ENCODE results near the gene HSBP1L1. TPM values are rescaled to one million over a fixed set of nuclear protein-coding genes. Genes with fewer than 3 reads are reported as not detected.

The HSBP1L1 gene
- total RNA-seq, 1 donor from 2014 or later: 48.7 TPM

- Histone ChIP-seq H3K36me3 (peaks cover 61% of the 10 kb centered on the region), H3K4me1 (no peaks in the 10 kb centered on the region), H3K27me3 (no peaks in the 10 kb centered on the region), H3K9me3 (no peaks in the 10 kb centered on the region), H3K4me3 (no peak overlapping the region), H3K27ac (no peak overlapping the region)
- no peak for ATAC-seq
- intact Hi-C loops (cut with DNase I): no loop called here
- TF ChIP-seq CTCF (IDR thresholded peaks at IDR 0.05): no peak
- DNase-seq: no peak
These were observed 10.6 kb downstream of the HSBP1L1 start for GRCh38 chr18:79975043-79975442.

DNA sequence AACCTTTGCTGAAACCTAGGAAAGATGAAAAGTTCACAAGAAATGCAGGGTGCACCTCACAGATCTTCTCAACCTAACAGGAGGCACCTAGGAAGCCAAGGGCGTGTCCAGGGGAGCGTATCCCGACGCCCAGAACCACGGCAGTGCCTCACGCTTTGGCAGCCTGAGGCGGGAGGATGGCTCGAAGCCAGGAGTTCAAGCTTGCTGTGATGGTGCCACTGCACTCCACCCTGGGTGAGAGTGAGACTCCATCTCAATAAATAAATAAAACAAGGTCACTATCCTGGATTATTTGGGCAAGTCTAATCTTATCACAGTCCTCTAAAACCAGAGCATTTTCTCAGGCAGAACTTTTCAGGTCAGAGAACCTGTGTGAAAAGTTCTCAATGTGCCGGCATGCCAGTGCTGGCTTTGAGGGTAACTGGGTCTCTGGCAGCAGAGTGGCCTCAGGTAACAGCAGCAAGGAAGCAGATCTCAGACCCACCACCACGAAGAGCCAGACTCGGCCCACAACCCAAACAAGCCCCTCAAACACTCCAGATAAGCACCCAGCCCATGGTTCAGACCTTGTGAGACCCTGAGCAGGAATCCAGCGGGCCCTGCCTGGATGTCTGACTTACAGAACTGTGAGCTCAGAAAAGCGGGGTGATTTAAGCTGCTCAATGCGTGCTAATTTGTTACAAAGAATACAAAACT is 11.7 kb downstream of the HSBP1L1 start:
- Histone ChIP-seq H3K36me3 (peaks cover 55% of the 10 kb centered on the region), H3K27ac (no peak overlapping the region), H3K9me3 (no peaks in the 10 kb centered on the region), H3K4me1 (no peaks in the 10 kb centered on the region), H3K4me3 (no peak overlapping the region), H3K27me3 (no peaks in the 10 kb centered on the region)
- intact Hi-C loops (cut with DNase I): no loop called here
- ATAC-seq: peak; percentile 23
- no peak for TF ChIP-seq CTCF (IDR thresholded peaks at IDR 0.05)
- no peak for DNase-seq

GRCh38 chr18:79979843-79980242 is 15.4 kb downstream of the HSBP1L1 start:
- intact Hi-C loops (cut with DNase I): no loop called here
- peaks cover 17% of the 10 kb centered on the region for H3K4me1 ChIP-seq

DNA sequence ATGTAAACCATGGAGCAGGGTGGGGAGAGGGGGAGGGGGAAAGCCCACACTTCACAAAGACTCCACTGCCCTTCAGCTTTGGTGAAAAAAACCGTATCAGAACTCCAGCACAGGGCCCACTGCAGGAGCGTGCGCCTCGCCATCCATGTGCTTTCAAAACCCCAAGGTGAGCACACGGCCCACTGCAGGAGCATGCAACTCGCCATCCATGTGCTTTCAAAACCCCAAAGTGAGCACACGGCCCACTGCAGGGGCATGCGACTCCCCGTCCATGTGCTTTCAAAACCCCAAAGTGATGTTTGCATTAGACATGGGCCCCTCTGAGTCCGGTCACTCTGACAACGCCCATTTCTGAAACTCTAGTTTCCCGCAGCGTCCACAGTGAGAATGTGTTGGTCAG is 16.1 kb downstream of the HSBP1L1 start:
- no peak for TF ChIP-seq CTCF (IDR thresholded peaks at IDR 0.05)
- H3K36me3 ChIP-seq: peaks cover 12% of the 10 kb centered on the region
- peaks cover 17% of the 10 kb centered on the region for H3K4me1 ChIP-seq
- ATAC-seq: no peak
- intact Hi-C loops (cut with DNase I): no loop called here
- H3K27me3 ChIP-seq: no peaks in the 10 kb centered on the region
- no peak overlapping the region for H3K27ac ChIP-seq
- H3K9me3 ChIP-seq: no peaks in the 10 kb centered on the region
- DNase-seq: no peak
- H3K4me3 ChIP-seq: no peak overlapping the region

More at GRCh38 chr18:79979843-79980242, 15.4 kb downstream of the HSBP1L1 start:
- no peaks in the 10 kb centered on the region for H3K27me3 ChIP-seq
- H3K27ac ChIP-seq: no peak overlapping the region
- no peak for ATAC-seq
- DNase-seq: no peak
- H3K9me3 ChIP-seq: no peaks in the 10 kb centered on the region
- no peak overlapping the region for H3K4me3 ChIP-seq
- TF ChIP-seq CTCF (IDR thresholded peaks at IDR 0.05): no peak
- peaks cover 20% of the 10 kb centered on the region for H3K36me3 ChIP-seq

DNA sequence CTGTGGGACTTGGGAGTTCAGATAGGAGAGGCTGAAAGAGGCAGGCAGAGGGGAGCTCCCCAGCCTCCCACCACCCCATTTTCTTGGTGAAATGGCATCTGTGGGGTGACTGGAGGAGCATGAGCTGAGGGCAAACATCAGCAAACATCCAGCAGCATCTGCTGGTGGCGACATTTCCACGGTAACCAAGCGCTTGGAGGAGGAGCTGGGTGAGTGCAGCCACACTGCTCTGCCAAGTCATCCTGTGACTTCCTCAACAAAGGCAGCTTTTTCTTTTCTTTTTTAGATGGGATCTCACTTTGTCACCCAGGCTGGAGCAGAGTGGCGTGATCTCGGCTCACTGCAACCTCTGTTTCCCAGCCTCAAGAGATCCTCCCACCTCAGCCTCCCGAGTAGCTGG is 18.3 kb downstream of the HSBP1L1 start:
- intact Hi-C loops (cut with DNase I): no loop called here
- Histone ChIP-seq H3K4me3 (no peak overlapping the region), H3K27ac (no peak overlapping the region), H3K27me3 (no peaks in the 10 kb centered on the region), H3K36me3 (no peaks in the 10 kb centered on the region), H3K9me3 (no peaks in the 10 kb centered on the region), H3K4me1 (peaks cover 32% of the 10 kb centered on the region)
- TF ChIP-seq CTCF (IDR thresholded peaks at IDR 0.05): no peak
- ATAC-seq: peak; percentile 19
- no peak for DNase-seq

GRCh38 chr18:79983253-79983652 is 18.8 kb downstream of the HSBP1L1 start:
- H3K36me3 ChIP-seq: no peaks in the 10 kb centered on the region
- H3K27me3 ChIP-seq: no peaks in the 10 kb centered on the region
- H3K4me1 ChIP-seq: peaks cover 33% of the 10 kb centered on the region
- no peak for TF ChIP-seq CTCF (IDR thresholded peaks at IDR 0.05)
- H3K27ac ChIP-seq: no peak overlapping the region
- H3K9me3 ChIP-seq: no peaks in the 10 kb centered on the region
- intact Hi-C loops (cut with DNase I): no loop called here
- ATAC-seq (peak; percentile 54), DNase-seq (no peak)
- H3K4me3 ChIP-seq: no peak overlapping the region
